OCI-LY7 (cell line): ENCODE results near the gene FRAS1.

Experiments
- CTCF ChIP-seq: fragments of 200-600 bp; sonication (generic); conservative IDR thresholded peaks from 2 replicates; pipeline ENCODE4 v1.5.1; 2014; ENCODE audit warnings: mild to moderate bottlenecking, antibody characterized with exemption, low read length, moderate library complexity, mixed read lengths
- EZH2phosphoT487 ChIP-seq: fragments of 200-600 bp; sonication (generic); IDR thresholded peaks from 2 replicates; pipeline ENCODE4 v1.6.1; 2018; ENCODE audit warnings: low read depth, borderline replicate concordance, mild to moderate bottlenecking, mixed run types, antibody characterized with exemption, low read length, moderate library complexity, mixed read lengths

- no peak for TF ChIP-seq CTCF
- no peak for TF ChIP-seq EZH2phosphoT487
These were observed 353.1 kb downstream of the FRAS1 start for GRCh38 chr4:78410225-78410624.
